GM18502 (cell line): ENCODE results near the gene C1QTNF2.
A peak's percentile ranks its signal among the peaks of the same experiment; 100 is the strongest.

ENCODE experiments used
- ATAC-seq: cut with Tn5 transposase; IDR thresholded peaks from one replicate; pipeline ENCODE4 v1.9.1; 2021; ENCODE audit warnings: mild to moderate bottlenecking; ENCODE audit not compliant: unreplicated experiment, poor library complexity

C1QTNF2 gene, protein sequence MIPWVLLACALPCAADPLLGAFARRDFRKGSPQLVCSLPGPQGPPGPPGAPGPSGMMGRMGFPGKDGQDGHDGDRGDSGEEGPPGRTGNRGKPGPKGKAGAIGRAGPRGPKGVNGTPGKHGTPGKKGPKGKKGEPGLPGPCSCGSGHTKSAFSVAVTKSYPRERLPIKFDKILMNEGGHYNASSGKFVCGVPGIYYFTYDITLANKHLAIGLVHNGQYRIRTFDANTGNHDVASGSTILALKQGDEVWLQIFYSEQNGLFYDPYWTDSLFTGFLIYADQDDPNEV

DNA sequence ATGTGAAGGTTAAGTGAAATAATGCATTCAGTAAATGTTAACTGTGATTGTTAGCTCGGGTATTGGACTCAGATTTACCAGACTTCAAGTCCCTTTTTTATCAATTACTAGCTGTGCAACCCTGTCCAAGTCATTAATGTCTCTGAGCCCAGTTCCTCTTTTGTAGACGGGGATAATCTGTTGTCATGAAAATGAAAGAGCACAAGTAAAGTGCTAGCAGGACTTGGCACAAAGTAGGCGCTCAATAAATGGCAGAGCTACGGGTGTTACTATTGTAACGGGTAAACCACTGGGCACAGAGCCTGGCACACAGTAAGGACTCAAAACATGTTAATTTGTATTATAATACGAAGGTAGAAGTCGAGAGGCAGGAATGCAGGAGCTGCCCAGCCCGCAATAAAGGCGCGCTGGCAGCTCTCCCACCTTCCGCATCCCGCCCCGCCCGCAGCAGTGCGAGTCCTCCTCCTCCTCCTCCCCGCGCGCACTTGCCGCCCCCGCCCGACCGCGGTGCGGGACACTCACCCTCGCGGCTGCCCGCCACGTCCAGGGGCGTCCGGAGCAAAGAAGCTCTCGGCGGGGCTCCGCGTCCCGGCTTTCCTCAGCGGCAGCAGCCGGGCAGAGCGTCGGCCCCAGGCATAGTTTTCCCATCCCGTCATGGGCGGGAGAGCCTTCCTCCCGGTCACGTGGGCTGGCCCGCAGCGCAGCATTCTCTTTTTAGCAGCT lies at the start of gene C1QTNF2:
C1QTNF2 (minus strand) TSS at position 637 of the 723 bp plus-strand sequence. CDS start 15,615 bp downstream, outside the sequence.
- ATAC-seq, result no peak

DNA sequence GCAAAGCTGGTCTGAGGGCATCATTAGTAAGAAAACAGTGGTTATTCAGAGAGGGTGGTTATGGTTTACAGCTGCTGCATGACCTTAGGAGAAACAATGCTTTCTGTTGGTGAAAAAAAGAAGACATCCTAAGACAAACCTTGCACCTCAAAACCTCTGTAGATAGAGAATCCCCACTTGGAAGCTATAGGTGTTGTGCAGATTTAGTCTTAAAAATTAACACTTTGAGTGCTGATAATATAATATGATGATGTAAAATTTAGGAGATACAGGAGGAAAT lies 49.8 kb upstream of the C1QTNF2 start:
- ATAC-seq, result no peak

DNA sequence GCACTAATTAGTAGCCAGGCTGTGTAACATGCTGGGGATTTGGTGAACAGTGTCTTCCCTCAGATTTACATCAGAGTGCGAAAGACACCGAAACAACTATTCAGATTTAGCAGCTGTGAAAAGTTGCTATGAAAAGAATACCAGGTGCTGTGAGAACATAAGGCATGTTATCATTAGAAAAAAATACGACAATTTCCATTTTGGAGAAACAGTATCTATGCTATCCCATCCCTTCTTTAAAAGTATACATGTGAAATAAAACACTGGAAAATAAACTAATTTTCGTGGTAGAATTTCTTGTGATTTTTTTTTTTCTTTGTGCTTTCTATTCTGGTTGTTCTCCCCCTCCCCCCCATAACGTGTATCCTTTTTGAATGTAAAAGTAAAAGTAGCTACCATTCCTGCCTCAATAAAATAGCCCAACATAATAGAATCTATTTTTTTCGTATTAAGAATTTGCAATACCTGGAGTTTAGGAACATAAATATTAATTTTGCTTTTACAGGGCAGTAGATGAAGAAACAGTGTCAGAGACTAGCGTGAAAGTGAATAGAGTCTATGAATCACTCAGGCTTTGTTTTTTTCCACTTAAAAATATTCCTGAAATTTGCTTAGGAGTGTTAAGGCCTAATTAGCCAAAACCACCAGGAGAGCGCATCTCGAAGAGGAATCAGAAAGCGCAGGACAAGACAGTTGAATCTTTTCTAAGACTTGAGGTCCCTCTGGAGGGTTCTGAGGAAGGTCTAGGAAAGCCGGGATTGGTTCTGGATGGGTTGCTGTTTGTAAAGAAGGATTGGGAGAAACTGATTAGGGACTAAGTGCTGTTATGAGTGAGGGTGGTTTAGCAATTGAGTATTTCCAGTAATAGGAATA lies 49.3 kb upstream of the C1QTNF2 start:
- ATAC-seq, result no peak

DNA sequence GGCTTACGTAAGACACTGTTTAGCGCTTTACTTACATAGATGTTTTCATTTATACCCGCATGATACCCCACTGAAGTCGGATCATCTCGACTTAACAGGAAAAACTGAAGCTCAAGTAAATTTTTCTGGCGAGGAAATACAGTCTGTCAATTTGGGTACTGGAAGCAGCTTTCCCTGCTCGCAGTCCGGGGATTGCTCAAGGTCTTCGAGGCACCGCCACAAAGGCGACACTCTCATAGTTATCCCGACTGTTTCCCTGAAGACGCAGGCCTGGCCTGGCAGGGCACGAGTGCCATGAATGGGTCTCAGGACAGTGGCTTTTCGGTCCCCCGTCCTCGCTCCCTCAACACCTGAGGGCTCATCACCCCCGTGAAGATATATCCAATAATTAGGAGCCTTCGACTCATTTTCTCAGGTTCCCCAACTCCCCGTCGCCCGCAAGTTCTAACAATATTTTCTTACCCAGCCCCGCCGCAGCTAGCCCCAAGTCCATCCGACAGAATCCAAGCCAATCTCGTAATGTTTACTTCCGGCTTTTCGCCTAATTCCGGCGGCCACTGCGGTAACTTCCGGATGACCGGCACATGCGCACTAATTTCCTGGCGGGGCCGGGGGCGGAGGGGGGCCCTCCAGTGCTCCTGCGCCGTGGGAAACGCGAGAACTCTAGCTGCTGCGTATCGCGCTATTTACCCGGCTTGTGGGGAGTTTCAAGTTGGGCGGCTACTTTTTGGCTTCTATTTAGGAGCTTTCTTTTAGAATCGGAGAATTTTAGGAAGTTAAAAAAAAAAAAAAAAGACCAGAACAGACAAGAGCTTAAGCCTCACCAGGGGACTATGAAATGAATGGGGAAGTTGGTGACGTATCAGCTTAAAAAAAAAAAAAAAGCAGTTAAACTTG lies 48.4 kb upstream of the C1QTNF2 start, which contains the start of gene SLU7:
SLU7 (minus strand) TSS at position 521 of the 897 bp plus-strand sequence. CDS start 3,787 bp downstream, outside the sequence.
- ATAC-seq, result peak; percentile 73

DNA sequence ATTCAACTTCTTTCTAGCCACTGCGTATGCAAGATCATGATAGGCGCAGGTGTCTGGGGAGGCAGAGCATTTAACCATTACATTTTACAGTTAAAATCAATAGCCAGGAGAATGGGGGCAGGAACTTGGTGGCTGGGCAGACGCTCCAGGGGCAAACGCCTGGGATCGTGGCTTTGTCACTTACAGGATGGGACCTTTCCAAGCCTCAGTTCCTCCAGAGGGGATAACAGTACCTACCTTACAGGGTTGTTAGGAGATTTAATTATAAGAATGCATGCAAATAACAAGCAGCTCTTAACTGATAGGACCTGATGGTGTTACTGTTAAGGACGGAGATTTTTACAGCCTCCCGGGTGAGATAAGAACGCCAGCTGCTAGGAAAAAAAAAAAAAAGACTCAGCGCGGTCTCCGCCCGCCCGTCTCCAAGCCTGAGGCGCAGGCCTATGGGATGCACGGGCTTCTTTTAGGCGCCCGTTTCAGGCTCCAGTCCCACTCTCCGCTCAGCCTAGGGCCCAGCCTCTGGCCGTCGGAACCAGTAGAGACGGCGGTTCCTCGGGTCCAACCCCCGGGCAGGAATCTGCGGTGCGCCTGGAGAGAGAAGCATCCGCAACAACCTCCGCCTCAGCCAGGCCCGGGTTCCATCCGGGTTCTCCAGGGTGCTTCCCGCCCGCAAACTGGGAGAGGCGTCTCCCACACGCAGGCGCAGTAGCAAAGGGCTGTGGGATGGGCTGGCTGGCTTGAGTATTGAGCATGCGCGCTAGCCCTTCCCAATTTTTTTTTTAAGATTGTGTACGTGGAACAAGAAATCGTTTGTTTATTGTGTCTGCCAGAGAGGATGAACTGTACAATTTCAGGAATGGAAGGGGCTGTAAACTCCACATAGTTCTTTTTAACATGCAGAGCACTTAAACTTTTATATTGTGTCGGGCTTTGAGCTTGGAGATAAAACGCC lies 29.3 kb upstream of the C1QTNF2 start, which contains the start of gene FAM200C:
FAM200C (minus strand) TSS at position 653 of the 952 bp plus-strand sequence. CDS start 4,564 bp downstream, outside the sequence.
- peak; percentile 90 for ATAC-seq

DNA sequence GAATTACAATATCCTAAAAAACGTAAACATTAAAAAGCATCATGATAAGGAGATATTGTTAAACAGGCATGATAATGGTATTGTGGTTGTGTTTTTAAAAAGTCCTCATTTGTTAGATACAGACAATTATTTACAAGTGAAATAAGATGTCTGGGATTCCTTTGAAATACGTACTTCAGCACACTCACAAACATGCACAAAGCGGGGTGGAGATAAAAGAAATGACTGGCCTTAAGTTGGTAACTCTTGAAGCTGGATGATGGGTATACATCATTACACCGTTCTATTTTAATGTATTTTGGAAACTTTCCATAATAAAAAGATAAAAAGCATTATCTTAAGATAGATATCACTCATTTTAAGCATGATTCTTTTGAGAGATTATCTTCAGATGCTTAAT lies 28.4 kb upstream of the C1QTNF2 start:
- ATAC-seq, result no peak

DNA sequence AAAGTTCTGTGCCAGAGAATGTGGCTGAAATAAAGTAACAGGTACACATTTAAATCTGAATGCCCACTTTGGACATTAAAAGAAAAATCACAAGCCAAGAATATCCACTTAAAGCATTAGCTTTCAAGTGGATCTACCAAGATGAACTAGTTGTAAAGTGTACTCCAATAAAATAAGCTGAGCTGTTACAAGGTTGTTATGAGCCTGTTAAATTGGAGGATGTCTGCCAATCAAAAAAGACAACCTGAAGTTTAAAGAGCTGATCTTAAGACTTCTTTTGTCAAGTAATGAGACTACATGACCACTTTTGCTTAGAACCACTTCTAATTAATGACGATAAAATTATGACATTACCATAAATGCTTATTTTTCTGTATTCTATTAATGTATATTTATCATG lies 27.1 kb upstream of the C1QTNF2 start:
- ATAC-seq, result no peak

DNA sequence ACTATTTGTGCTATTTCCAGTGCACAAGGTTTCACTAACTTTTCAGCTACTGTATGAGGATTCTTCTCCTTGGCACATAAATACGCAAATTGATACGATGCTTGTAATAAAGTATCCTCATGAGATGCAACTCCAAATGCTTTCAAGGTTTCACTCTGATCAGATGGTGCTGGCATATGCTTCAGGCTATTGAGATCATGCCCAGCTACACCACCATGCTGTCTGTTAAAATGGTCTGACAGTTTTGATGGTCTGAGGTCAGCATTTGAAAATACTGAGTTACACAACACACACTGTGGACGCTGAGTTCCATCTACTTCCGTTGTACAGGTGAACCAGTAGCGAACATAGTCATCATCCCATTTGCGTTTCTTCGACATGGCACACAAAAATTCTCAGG lies 24.7 kb upstream of the C1QTNF2 start:
- no peak for ATAC-seq

DNA sequence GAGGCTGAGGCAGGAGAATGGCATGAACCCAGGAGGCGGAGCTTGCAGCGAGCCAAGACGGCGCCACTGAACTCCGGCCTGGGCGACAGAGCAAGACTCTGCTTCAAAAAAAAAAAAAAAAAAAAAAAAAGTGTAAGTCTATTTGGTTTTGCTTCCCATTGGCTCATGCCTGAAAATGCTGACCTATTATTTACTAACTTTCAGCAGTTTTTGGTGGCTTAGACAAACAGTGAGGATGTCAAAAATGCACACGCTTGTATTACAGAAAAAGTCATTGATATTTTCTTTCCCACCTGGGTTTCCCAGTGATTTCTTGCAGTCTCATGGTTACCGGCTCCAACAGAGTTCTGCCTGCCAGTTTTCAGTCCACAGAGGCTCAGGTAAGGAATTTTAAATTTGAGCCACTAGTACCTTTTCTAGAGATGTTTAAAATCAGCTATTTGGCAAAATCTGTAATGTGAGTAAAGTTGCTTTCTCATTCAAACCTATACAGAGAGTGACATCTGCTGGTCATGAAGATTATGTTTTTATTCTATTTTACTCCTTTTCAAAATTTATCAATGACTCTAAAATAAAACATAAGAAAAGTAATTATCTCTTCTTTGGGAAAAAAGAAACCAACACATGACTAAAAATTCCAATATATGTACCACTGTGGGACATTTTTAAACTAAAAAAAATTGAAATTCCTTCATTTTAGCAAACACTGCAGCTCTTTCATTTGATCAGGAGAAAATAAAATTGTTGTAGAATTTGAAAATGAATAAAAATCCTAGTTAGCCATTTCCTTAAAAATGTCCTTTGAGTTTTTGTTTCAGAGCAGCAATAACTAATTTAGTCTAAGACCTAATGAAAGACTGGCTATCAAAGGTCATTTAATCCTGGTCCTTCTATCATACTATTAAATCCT lies 20.6 kb upstream of the C1QTNF2 start:
- ATAC-seq, result no peak

DNA sequence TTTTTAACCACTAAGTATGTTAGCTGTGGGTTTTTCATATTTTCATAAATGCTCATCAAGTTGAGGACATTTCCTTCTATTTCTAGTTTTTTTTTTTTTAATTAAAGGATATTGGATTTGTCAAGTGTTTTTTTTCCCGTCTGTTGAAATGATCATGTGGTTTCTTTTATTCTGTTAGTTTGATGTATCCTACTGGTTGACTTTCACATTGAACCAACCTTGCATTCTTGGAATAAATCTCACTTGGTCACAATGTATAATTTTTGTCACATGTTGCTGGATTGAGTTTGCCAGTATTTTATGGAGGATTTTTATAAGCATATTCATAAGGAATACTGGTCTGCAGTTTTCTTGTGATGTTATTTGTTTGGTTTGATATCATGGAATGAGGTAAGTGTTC lies 17.0 kb upstream of the C1QTNF2 start:
- no peak for ATAC-seq

DNA sequence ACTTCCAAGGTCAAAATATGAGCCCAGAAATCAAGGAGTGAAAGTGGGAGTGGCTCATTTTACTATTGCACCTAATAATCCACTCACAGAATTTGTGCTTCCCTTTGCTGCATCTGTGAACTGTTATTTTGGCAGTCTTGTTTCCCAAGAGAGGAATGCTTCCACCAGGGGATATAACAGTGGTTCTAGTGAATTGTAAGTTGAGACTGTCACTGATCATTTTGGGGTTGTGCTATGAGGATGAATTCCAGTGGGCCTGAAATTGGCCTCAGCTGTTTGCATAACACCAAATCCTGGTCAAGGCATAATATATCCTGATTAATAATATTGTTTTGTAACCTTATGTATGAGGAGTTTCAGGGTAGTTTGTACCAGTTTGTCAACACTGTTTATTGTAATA lies 15.1 kb upstream of the C1QTNF2 start:
- ATAC-seq, result no peak

DNA sequence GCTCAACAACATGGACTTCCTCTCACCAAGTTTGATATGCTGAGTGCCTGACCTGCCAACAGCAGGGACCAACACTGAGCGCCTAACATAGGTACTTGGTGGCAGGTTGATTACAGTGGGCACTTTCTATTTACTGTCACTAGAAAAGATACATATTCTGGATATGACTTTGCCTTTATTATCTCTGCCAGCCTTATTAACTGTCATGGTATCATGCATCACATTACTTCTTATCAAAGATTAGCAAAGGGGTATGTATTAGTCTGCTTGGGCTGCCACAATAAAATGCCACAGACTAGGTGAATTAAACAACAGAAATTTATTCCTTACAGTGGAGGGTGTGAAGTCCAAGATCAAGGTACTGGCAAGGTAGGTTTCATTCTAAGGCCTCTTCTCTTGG lies 14.3 kb upstream of the C1QTNF2 start:
- no peak for ATAC-seq

DNA sequence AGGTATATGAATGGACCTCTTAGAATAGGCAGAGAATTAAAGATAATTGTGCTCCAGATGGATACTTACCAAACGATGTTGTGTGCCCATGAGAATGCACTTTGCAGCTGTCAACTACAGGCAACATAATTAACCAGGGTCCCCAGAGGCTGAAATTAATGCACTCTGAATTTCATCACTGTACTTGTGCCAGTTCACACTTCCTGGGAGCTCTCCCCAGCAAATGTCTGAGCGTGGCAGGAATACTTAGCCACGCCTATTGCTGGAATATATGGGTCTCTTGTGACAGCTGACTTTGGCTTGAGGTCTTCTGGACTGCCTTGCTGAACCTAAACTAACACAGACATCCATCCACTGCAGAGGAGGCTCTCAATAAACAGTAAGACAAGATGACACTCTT lies 11.9 kb upstream of the C1QTNF2 start:
- ATAC-seq, result no peak

DNA sequence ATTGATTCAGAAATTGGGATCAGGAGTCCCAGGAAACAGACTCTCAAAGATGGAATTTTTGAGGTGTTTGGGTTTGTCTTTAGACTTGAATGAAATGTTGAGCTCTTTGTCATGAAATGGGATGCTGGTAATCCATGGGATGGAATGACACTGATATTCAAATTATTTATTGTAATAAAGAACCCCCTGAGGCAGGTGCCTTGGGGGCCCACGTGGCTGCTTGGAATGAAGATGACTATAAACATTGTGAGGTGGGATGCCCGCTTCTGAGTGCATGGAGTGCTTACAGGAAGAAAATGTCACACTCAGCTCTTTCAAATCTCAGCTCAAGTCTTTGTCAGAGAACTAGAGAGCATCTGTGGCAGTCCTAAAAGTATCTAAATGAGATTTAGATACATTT lies 9.6 kb upstream of the C1QTNF2 start:
- ATAC-seq, result no peak

DNA sequence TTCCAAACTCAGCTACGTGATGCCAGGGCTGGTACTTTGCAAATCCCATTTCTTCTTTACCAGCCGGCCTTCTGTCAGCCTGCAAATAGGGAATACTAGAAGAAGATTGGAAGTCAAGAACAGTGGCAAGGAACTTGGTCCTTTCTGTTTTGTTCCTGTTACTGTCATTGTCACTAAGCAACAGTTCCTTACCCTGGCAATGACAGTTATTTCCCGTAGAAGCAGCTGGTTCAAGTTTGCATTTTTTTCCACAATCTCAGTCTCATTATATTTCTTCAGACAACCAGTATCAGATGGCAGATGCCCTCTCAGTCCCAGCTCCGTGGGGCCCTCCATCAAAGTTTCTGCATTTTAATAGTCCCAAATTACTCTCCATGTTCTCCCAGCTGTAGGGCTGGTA lies 9.1 kb upstream of the C1QTNF2 start:
- no peak for ATAC-seq

DNA sequence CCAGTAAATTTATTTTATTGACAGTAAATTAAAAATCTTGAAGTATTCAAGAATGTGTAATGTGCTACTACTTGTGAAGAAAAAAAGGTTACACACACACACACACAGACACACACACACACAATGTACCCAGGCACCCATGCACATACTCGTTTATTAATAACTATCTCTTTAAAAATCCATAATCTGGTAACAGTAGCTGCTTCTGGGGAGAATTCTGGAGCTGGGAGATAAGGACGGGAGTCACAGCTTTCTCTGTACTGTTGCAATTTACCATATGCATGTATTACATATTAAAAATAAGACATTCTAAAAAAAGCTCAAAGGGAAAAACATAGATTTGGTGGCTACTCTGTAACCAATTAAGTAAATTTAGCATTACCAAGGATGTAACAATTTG lies 7.9 kb upstream of the C1QTNF2 start:
- no peak for ATAC-seq

DNA sequence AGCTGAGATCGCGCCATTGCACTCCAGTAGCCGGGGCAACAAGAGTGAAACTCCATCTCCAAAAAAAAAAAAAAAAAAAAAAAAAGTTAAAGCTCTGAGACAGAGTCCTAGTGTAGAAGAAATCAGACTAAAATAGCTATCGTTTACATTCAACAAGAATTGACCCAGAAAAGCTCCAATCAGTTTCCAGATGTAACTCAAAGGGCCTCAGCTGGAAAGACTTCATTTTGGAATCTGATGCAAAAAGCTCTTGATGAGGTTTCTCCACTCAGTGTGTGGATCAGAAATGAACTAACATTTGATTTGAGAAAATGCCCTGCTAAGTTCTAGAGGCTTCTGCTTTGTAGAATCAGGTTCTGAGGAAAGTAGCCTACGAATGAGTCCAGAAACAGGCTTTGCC lies 7.2 kb upstream of the C1QTNF2 start:
- no peak for ATAC-seq

DNA sequence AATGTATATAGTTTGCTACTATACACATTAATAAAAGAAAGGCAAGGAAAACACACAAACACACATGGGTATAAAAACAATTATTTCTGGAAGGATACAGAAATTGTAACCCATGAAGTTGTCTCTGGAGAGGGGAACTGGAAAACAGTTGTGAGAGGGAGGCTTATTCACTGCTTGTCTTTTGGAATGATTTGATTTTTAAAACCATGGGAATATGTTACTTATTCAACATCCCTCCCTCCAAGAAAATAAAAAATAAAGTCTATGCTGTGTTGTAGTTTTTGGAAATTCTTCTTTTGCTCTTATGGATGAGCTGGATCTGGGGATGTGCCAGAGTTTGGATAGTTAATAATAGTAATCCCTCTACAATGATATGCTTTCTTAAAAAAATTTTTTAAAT lies 6.0 kb upstream of the C1QTNF2 start:
- no peak for ATAC-seq
